ENCODE results near the gene F7. TPM values are rescaled to one million over a fixed set of nuclear protein-coding genes. Genes with fewer than 3 reads are reported as not detected.

F7 gene
- total RNA-seq, 1 donor from 2014 or later, result not detected

DNA sequence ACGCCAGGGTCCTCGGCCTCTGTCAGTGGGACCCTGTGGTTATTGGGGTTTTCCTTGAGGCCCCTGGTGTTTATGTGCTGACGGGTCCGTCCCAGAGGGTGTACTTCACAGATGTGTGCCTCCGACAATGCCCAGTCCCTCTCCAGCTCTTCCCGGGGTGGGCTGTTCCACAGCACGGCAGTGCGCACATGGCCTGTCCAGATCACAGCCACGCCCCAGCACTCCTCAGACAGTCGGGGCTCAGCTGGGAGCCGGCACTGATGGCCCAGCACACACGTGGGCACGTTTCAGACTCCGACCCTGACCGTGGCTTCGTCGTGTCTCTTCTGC lies 16.9 kb upstream of the F7 start:
- no peak for ATAC-seq (ENCODE audit: low read depth)
- no peak overlapping the region for H3K27ac Mint-ChIP-seq
- DNase-seq, result no peak
- no peak overlapping the region for H3K4me3 Mint-ChIP-seq
- CTCF ChIA-PET, result no interaction called here
- no peaks in the 10 kb centered on the region for H3K27me3 Mint-ChIP-seq
- POLR2A ChIA-PET, result no interaction called here
- TF ChIP-seq CTCF (IDR thresholded peaks at IDR 0.05), result no peak
- H3K9me3 Mint-ChIP-seq, result no peaks in the 10 kb centered on the region
- H3K36me3 Mint-ChIP-seq (ENCODE audit: low read depth), result peaks cover 14% of the 10 kb centered on the region
- H3K4me1 Mint-ChIP-seq, result no peaks in the 10 kb centered on the region
- intact Hi-C loops (cut with micrococcal nuclease), result no loop called here

- intact Hi-C loops (cut with micrococcal nuclease), result no loop called here
- POLR2A ChIA-PET, result no interaction called here
- Mint-ChIP-seq H3K4me1 (no peaks in the 10 kb centered on the region), H3K4me3 (no peak overlapping the region), H3K9me3 (no peaks in the 10 kb centered on the region), H3K27ac (no peak overlapping the region), H3K36me3 (ENCODE audit: low read depth) (peaks cover 14% of the 10 kb centered on the region), H3K27me3 (no peaks in the 10 kb centered on the region)
- ATAC-seq (ENCODE audit: low read depth) (no peak), DNase-seq (no peak)
- TF ChIP-seq CTCF (IDR thresholded peaks at IDR 0.05), result no peak
- CTCF ChIA-PET, result no interaction called here
These were observed 15.7 kb upstream of the F7 start for GRCh38 chr13:113089693-113090414.

- Mint-ChIP-seq H3K4me3 (no peak overlapping the region), H3K4me1 (no peaks in the 10 kb centered on the region), H3K9me3 (no peaks in the 10 kb centered on the region), H3K27ac (no peak overlapping the region), H3K36me3 (ENCODE audit: low read depth) (peaks cover 14% of the 10 kb centered on the region), H3K27me3 (no peaks in the 10 kb centered on the region)
- no peak for ATAC-seq (ENCODE audit: low read depth)
- CTCF ChIA-PET, result no interaction called here
- intact Hi-C loops (cut with micrococcal nuclease), result no loop called here
- POLR2A ChIA-PET, result no interaction called here
- TF ChIP-seq CTCF (IDR thresholded peaks at IDR 0.05), result no peak
- no peak for DNase-seq
These were observed 15.2 kb upstream of the F7 start for GRCh38 chr13:113090415-113090770.

- Mint-ChIP-seq H3K9me3 (no peaks in the 10 kb centered on the region), H3K36me3 (ENCODE audit: low read depth) (peaks cover 14% of the 10 kb centered on the region), H3K4me1 (no peaks in the 10 kb centered on the region), H3K4me3 (no peak overlapping the region), H3K27ac (no peak overlapping the region), H3K27me3 (no peaks in the 10 kb centered on the region)
- ChIA-PET POLR2A (no interaction called here), CTCF (no interaction called here)
- TF ChIP-seq CTCF (IDR thresholded peaks at IDR 0.05), result no peak
- no peak for DNase-seq
- ATAC-seq (ENCODE audit: low read depth), result no peak
- intact Hi-C loops (cut with micrococcal nuclease), result no loop called here
These were observed 14.8 kb upstream of the F7 start for GRCh38 chr13:113090806-113091205.

DNA sequence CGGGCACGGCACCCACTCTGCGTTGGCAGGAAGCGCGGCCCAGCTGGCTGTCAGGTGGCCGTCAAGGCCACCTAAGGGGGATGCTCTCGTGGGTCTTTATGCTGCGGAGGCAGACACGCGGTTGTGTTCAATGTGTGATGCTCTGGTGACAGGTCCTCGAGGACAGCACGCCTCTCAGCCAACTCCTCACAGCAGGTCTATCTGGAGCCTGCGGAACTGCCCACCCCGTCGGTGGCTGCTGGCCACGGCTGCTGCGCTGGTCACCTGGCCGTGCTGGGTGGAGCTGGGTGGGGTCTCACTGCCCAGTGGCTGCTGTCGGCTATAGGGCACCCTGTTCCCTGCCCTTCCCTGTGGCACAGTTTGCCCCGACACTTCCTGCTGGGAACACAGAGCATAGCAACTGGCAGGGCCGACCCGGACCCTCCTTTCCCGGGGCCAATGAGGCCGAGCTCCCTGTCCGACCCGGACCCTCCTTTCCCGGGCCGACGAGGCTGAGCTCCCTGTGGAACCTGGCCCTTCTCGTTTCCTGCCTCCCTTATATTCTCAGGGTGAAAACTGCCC lies 14.3 kb upstream of the F7 start:
- DNase-seq, result no peak
- H3K9me3 Mint-ChIP-seq, result no peaks in the 10 kb centered on the region
- no peak for TF ChIP-seq CTCF (IDR thresholded peaks at IDR 0.05)
- POLR2A ChIA-PET, result no interaction called here
- intact Hi-C loops (cut with micrococcal nuclease), result no loop called here
- H3K4me1 Mint-ChIP-seq, result no peaks in the 10 kb centered on the region
- H3K36me3 Mint-ChIP-seq (ENCODE audit: low read depth), result peaks cover 14% of the 10 kb centered on the region
- no peak overlapping the region for H3K27ac Mint-ChIP-seq
- no peak overlapping the region for H3K4me3 Mint-ChIP-seq
- CTCF ChIA-PET, result no interaction called here
- no peaks in the 10 kb centered on the region for H3K27me3 Mint-ChIP-seq
- ATAC-seq (ENCODE audit: low read depth), result no peak

Data from activated B cell treated with CpG ODN at 0.5 μM for 24 hours (primary cell).